GM06990 (cell line): ENCODE data around the gene NUDT6.
"Not testable (repeated sequence)": the region's sequence is repeated elsewhere in the genome, so short reads cannot be mapped to it uniquely, and the experiment has no call there.

Experiments used
- DNase-seq: peaks from one replicate; pipeline ENCODE4 v3.0.0-alpha.2; 2011; ENCODE audit not compliant: insufficient read length; ENCODE audit errors: extremely low read depth
- H3K27me3 ChIP-seq: replicated peaks from 2 replicates; pipeline ENCODE4 v1.6.0; 2011; ENCODE audit warnings: low read length; ENCODE audit not compliant: control insufficient read depth, insufficient read depth
- H3K36me3 ChIP-seq: 2 replicates; pipeline ENCODE4 v1.5.1; 2011; ENCODE audit warnings: low read length; ENCODE audit not compliant: control insufficient read depth, insufficient read depth
- H3K4me3 ChIP-seq: replicated peaks from 2 replicates; pipeline ENCODE4 v1.5.1; 2011; ENCODE audit warnings: low read depth, mild to moderate bottlenecking, control low read depth, low read length
- CTCF ChIP-seq: IDR thresholded peaks from 2 replicates; pipeline ENCODE4 v1.5.1; 2011; ENCODE audit warnings: low read length, control low read depth, mild to moderate bottlenecking, inconsistent platforms; ENCODE audit not compliant: insufficient read depth, poor library complexity, severe bottlenecking

Gene NUDT6

GRCh38 chr4:122858705-122859104, 63.7 kb downstream of the NUDT6 start:
- no peak for DNase-seq

GRCh38 chr4:122857160-122857559, 65.2 kb downstream of the NUDT6 start:
- H3K4me3 ChIP-seq = no peak overlapping the region

More at GRCh38 chr4:122858705-122859104, 63.7 kb downstream of the NUDT6 start:
- H3K27me3 ChIP-seq = no peaks in the 10 kb centered on the region
- H3K4me3 ChIP-seq = no peak overlapping the region
- no peak for TF ChIP-seq CTCF
- no peaks in the 10 kb centered on the region for H3K36me3 ChIP-seq

GRCh38 chr4:122855353-122855890, 67.0 kb downstream of the NUDT6 start:
- DNase-seq = no peak
- no peak for TF ChIP-seq CTCF
- no peak overlapping the region for H3K4me3 ChIP-seq
- H3K27me3 ChIP-seq = no peaks in the 10 kb centered on the region
- no peaks in the 10 kb centered on the region for H3K36me3 ChIP-seq

More at GRCh38 chr4:122857160-122857559, 65.2 kb downstream of the NUDT6 start:
- Histone ChIP-seq H3K27me3 (no peaks in the 10 kb centered on the region), H3K36me3 (no peaks in the 10 kb centered on the region)
- TF ChIP-seq CTCF = no peak
- no peak for DNase-seq

GRCh38 chr4:122854447-122855352, 67.7 kb downstream of the NUDT6 start:
- Histone ChIP-seq H3K36me3 (no peaks in the 10 kb centered on the region), H3K27me3 (no peaks in the 10 kb centered on the region), H3K4me3 (no peak overlapping the region)
- no peak for TF ChIP-seq CTCF
- no peak for DNase-seq

- DNase-seq = no peak
- no peak for TF ChIP-seq CTCF
- no peak overlapping the region for H3K4me3 ChIP-seq
- no peaks in the 10 kb centered on the region for H3K27me3 ChIP-seq
- H3K36me3 ChIP-seq = no peaks in the 10 kb centered on the region
These were observed 70.8 kb downstream of the NUDT6 start for GRCh38 chr4:122851568-122851967.

- not testable (repeated sequence) for DNase-seq, H3K36me3 ChIP-seq, H3K27me3 ChIP-seq, H3K4me3 ChIP-seq
These were observed 72.6 kb downstream of the NUDT6 start for GRCh38 chr4:122849789-122850188.
